ENCODE data around the gene HNF1B.
A peak's percentile ranks its signal among the peaks of the same experiment; 100 is the strongest.

Gene HNF1B

DNA sequence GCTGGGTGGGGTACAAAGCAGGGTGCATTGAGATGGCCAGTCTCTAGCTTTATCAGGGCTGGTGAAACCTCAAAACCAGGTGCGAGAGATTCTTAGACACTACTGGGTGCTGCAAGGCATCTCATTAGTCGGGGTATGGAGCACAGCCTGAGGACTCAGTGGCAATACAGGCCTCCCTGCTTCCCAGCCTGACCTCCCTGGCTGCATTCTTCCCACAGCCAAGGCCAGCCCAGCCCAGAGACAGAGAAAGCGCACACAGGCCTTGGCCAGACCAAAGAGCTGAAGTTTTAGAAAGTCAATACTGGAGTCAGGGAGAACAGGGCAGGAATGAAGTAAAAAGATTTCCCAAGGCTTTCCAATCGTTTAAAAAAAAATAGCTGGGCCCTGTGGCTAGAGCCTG is 12.5 kb downstream of the HNF1B start:
- no peak for DNase-seq

DNA sequence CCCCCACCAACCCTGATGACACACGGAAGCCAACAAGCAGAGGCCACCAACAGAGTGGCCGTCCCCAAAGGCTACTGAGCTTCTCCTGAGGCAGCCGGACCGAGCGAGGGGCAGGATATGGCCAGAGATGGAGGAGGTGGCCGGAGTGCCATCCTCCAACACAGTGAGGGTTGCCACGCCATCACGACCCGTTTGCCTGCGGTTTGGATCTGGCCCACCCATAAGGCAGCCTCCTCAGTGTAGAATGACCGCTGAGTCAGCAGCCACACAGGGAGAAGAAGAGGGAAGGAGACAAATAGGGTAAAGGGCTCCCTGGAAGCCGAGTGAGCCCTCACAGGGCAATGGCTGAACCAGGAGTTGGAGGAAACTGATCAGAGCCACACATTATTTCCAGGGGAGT is 13.8 kb downstream of the HNF1B start:
- no peak for DNase-seq

DNA sequence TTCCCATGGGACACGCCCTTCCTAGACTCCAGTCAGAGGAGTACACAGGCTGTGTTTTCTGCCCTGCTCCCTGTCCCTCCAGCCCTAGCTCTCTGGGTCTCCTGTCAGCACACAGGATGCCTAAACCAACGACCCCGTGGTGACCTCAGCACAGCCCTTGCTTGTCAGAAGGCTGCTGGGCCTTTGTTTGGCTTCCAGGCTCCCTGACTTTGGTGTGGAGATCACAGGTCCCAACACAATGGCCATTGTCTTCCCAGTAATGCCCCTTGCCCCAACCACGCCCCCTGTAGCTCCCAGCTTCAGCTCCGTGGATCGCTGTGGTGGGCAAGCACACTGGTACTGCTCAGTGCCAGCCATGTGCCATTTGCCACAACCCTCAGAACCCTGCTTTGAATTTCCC is 15.0 kb downstream of the HNF1B start:
- DNase-seq: no peak

- DNase-seq: no peak
Observed at GRCh38 chr17:37726891-37727675, 17.8 kb downstream of the HNF1B start.

- DNase-seq: no peak
Observed at GRCh38 chr17:37726248-37726647, 18.6 kb downstream of the HNF1B start.

GRCh38 chr17:37725601-37726146 is 19.2 kb downstream of the HNF1B start:
- no peak for DNase-seq

GRCh38 chr17:37725021-37725595 is 19.8 kb downstream of the HNF1B start:
- DNase-seq: peak; percentile 5

DNA sequence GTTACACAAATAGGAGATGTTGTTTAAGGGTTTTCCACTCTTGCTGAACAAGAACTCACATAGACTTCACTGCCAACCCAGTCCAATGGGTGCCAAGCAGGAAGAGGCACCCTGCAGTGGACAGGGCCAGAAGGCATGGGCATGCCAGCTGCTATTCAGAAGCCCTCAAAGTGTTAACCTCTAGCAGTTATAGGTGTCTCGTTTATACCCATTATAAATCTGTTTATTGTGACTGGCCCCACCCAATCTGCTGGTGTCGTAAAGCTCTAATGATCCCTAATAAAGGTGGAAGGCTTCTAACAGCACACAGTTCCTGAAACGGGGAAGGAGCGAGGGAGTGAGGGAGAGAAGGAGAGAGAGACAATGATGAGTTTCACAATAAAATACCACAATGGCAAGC is 23.9 kb downstream of the HNF1B start:
- DNase-seq: no peak

- DNase-seq: no peak
Observed at GRCh38 chr17:37719866-37720265, 25.0 kb downstream of the HNF1B start.

- no peak for DNase-seq
Observed at GRCh38 chr17:37718324-37719048, 26.4 kb downstream of the HNF1B start.

- no peak for DNase-seq
Observed at GRCh38 chr17:37717627-37718323, 27.1 kb downstream of the HNF1B start.

DNA sequence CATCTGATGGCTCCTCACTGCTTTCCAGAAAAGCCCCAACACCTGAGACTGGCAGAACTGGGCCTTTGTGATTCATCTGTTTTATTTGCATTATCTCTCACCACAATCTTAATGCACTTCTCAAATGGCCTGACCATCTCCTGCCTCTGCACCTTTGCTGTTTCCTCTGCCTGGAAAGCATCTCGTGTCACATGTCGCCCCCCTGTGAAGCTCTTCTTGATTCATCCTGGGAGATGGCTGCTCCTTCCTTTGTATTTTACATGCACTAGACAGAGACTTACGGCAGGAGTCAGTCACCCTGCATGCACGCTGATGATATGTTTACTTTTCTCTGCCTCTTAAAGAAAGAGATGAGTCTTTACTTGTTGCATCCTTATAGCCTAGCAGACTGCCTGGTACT is 30.0 kb downstream of the HNF1B start:
- no peak for DNase-seq

DNA sequence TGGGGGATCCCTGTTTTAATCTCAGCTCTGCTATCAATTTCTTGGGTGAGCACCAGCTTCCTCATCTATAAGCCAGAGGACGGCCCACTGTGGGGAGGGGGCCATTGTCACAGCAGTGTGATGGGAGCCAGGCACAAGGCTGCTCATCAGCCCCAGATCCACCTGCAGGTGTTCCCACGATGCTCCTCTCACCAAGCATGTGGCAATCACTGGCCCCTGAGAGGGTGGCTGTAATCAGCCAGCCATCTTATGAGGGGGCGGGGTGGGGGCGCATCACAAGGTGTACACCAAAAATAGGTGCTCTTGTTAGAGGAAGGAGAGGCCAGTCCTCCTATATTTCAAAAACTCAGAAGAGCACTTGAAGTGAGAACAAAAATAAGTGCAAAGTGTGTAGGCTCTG is 31.2 kb downstream of the HNF1B start:
- no peak for DNase-seq

DNA sequence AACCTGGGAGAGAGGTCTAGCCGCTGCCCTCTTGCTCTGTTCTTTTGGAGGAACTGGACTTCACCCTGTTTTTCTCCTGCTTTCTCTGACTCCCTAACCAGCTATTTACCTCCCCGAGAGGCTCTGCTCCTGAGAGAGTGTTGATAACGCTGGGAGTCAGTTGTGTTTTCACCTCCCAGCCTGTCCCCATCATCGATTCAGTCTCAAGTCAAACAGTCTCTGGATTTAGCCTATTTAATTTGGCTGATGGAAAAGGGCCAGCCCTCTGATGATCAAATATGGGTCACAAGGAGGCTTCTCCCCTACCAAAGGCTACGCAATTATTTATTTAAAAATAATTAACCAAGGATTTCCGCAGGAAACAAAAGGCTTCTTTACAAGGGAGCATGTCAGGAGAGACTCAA is 31.8 kb downstream of the HNF1B start:
- DNase-seq: no peak

DNA sequence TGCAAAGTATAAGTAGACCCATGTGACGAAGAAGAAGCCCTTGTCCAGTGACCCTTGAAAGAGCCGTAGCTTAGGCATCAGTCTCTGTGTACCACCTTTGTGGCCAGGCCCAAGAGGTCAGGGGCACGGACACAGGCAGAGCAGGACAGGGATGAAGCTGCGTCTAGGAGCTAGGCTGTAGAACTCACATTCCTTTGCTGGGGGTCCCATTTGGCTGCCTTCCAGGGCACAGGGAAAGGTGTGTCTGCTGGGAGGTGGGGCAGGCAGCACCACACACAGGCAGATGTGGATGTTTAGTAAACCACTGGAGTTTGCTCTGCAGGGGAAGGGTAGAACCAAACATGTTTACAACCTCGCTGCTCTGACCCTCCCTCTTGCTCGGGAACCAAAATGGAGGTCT is 33.7 kb downstream of the HNF1B start:
- DNase-seq: no peak

DNA sequence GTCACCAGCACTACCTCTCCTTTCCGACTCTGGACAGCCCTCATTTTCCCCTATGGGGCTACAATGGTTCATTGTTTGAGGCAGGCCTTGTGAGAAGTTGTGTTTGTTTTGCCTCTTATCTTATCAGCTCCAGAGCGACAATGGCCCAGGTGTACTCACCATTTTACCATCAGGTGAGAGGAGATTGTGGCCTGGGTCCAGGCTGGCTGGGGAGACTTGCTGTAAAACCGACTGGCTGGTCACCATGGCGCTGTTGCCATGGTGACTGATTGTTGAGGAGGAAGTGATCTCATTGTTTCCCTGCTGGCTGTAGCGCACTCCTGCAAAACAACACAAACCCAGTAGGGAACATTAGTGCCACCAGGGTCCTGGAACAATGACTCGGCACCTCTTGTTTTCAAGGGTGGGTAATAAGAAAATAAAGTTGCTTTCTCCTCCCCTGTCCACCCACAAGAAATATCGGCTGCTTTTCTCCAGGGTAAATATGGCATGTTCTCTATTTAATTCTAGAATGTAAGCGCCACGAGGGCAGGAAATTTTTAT is 34.4 kb downstream of the HNF1B start:
- no peak for DNase-seq

DNA sequence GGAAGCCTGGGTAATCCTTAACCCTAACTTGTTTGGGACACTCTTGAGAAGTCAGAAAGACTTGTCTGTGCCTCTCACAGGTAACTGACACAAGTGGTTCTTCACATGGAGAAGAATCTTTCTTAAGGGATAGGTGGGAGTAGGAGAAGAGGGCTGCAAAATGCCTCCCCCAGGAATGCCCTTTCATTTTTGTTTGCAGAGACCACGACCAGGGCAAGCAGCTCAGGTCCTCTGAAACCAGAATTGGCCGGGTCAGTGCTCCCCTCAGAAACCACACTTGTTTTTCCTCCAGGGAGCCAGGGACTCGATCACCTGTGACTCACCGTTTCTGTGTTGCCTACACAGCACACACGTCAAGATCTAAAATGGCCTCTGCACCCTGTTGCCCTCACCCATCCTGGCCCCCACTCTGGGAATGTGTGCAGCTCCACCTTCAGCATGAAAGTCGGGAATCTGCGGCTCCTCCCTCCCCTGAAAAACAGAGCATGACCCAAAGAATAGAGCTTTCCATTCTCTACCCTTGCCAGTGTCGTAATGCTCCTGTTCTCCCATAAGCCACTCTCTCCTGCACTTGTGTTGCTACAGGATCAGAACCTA is 36.1 kb downstream of the HNF1B start:
- DNase-seq: no peak

- no peak for DNase-seq
Observed at GRCh38 chr17:37708008-37708615, 36.7 kb downstream of the HNF1B start.

DNA sequence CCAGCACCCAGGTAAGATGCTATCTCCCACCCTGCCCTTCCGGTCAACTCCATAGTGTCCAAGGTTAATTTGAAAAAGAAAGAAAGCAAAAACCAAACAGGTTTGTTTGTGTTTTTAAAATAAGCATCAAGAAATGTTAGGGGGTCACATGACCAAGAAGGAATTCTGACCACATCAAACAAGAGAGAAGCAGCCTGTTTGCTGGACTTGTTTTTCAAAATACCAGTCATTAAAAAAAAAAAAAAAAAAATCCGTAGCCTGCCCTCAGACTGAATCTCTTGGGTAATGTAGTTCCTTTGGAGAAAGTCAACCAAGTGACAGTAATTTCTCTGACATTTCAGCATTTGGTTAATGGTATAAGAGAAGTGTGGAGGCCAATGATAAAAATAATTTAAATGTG is 38.4 kb downstream of the HNF1B start:
- DNase-seq: no peak

GRCh38 chr17:37702598-37702997 is 42.3 kb downstream of the HNF1B start:
- DNase-seq: no peak

- DNase-seq: no peak
Observed at GRCh38 chr17:37701496-37701898, 43.4 kb downstream of the HNF1B start.

DNA sequence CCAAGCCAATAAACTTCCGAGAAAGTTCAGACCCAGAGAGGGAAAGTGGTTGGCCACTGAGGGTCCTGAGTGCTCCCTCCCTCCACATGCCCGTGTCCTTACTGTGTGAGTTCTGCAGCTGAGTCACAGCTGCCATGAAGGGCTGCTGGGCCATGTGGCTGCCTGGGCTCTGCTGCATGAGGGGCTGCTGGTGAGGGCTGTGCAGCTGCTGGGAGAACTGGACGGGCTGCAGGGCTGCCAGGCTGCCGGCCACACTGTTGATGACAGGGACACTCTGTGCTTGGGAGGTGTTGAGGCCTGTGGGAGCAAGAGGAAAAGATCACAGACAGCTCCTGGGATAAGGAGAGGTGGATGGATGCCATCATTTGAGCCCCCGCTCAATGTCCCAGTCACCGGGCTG is 44.0 kb downstream of the HNF1B start:
- no peak for DNase-seq
